Upper lobe of right lung (tissue), 1 donor: ENCODE data around the gene RPL10A. TPM values are rescaled to one million over a fixed set of nuclear protein-coding genes. Genes with fewer than 3 reads are reported as not detected.

Experiments used
- ATAC-seq: fragments of 200-7000 bp; cut with Tn5 transposase; one replicate; pipeline ENCODE4 v1.9.1; 2020; ENCODE audit warnings: mild to moderate bottlenecking, moderate library complexity
- DNase-seq: peaks from one replicate; pipeline ENCODE4 v3.0.0-alpha.2; 2020
- H3K27ac ChIP-seq: fragments of 200-600 bp; one replicate; pipeline ENCODE4 v1.8.0; 2022
- H3K27me3 ChIP-seq: fragments of 200-600 bp; one replicate; pipeline ENCODE4 v1.8.0; 2022; ENCODE audit warnings: mild to moderate bottlenecking
- H3K36me3 ChIP-seq: fragments of 200-600 bp; one replicate; pipeline ENCODE4 v1.8.0; 2022
- H3K4me1 ChIP-seq: fragments of 200-600 bp; one replicate; pipeline ENCODE4 v1.8.0; 2022
- H3K4me3 ChIP-seq: fragments of 200-600 bp; one replicate; pipeline ENCODE4 v1.8.0; 2022; ENCODE audit warnings: mild to moderate bottlenecking
- H3K9me3 ChIP-seq: fragments of 200-600 bp; one replicate; pipeline ENCODE4 v1.8.0; 2022
- CTCF ChIP-seq: fragments of 200-600 bp; IDR thresholded peaks from one replicate; pipeline ENCODE4 v1.8.0; 2022; ENCODE audit warnings: antibody characterized with exemption
- intact Hi-C: fragments of 100-400 bp; cut with DNase I; formaldehyde crosslinking; loops from one replicate; pipeline ENCODE4 v1.11.0; 2022
- total RNA-seq: library from RNA; stranded (reverse); fragmentation: NEBNext Ultra II Directional; extraction: Animal tissue kit (Norgen Biotek cat#: 25700); gene quantifications from one replicate; pipeline ENCODE4 v1.2.1, GENCODE V29; 2021
- donor health status: DM: no; HTN: yes; CAD: no; lungs with severe emphysema.

RPL10A gene
- total RNA-seq, 1 donor from 2014 or later = 941 TPM

- no peak for DNase-seq
- TF ChIP-seq CTCF = no peak
- H3K4me3 ChIP-seq = no peak overlapping the region
- H3K9me3 ChIP-seq = no peaks in the 10 kb centered on the region
- peaks cover 26% of the 10 kb centered on the region for H3K36me3 ChIP-seq
- intact Hi-C loops = no loop called here
- H3K4me1 ChIP-seq = no peaks in the 10 kb centered on the region
- ATAC-seq = no peak
- H3K27me3 ChIP-seq = no peaks in the 10 kb centered on the region
- no peak overlapping the region for H3K27ac ChIP-seq
Observed at GRCh38 chr6:35461270-35461669, 6.9 kb upstream of the RPL10A start.

- H3K36me3 ChIP-seq = peaks cover 18% of the 10 kb centered on the region
- intact Hi-C loops = no loop called here
- TF ChIP-seq CTCF = no peak
- no peak for ATAC-seq
- H3K27ac ChIP-seq = no peak overlapping the region
- H3K4me1 ChIP-seq = no peaks in the 10 kb centered on the region
- H3K27me3 ChIP-seq = no peaks in the 10 kb centered on the region
- no peak for DNase-seq
- no peaks in the 10 kb centered on the region for H3K9me3 ChIP-seq
- no peak overlapping the region for H3K4me3 ChIP-seq
Observed at GRCh38 chr6:35463292-35463691, 4.9 kb upstream of the RPL10A start.

- Histone ChIP-seq H3K27me3 (no peaks in the 10 kb centered on the region), H3K4me1 (peaks cover 8% of the 10 kb centered on the region), H3K36me3 (peaks cover 17% of the 10 kb centered on the region), H3K27ac (no peak overlapping the region), H3K4me3 (no peak overlapping the region), H3K9me3 (no peaks in the 10 kb centered on the region)
- ATAC-seq (no peak), DNase-seq (no peak)
- no peak for TF ChIP-seq CTCF
- intact Hi-C loops = no loop called here
Observed at GRCh38 chr6:35465646-35466045, 2.6 kb upstream of the RPL10A start.

GRCh38 chr6:35468980-35469750, 964 bp downstream of the RPL10A start:
- Histone ChIP-seq H3K27me3 (no peaks in the 10 kb centered on the region), H3K9me3 (no peaks in the 10 kb centered on the region), H3K36me3 (peaks cover 43% of the 10 kb centered on the region), H3K4me3 (peak overlapping the region; percentile 91), H3K27ac (peak overlapping the region; percentile 90), H3K4me1 (peaks cover 16% of the 10 kb centered on the region)
- no peak for TF ChIP-seq CTCF
- intact Hi-C loops = no loop called here
- DNase-seq (peak; percentile 75), ATAC-seq (no peak)

GRCh38 chr6:35469751-35470662, 1.8 kb downstream of the RPL10A start:
- peak overlapping the region; percentile 90 for H3K27ac ChIP-seq
- H3K4me1 ChIP-seq = peaks cover 16% of the 10 kb centered on the region
- DNase-seq = no peak

More at GRCh38 chr6:35469751-35470662, 1.8 kb downstream of the RPL10A start:
- peaks cover 48% of the 10 kb centered on the region for H3K36me3 ChIP-seq
- intact Hi-C loops = no loop called here
- no peaks in the 10 kb centered on the region for H3K27me3 ChIP-seq
- H3K4me3 ChIP-seq = peak overlapping the region; percentile 91
- no peak for TF ChIP-seq CTCF
- H3K9me3 ChIP-seq = no peaks in the 10 kb centered on the region
- no peak for ATAC-seq
